GM12878 (cell line): ENCODE measurements around the gene SSNA1. TPM values are rescaled to one million over a fixed set of nuclear protein-coding genes. Genes with fewer than 3 reads are reported as not detected.
A peak's percentile ranks its signal among the peaks of the same experiment; 100 is the strongest.

Experiments used
- ATAC-seq: fragments of 200-7000 bp; cut with Tn5 transposase; 3 replicates; pipeline ENCODE4 v1.9.1; 2020; ENCODE audit warnings: mild to moderate bottlenecking, moderate library complexity
- BruUV-seq: library from RNA; stranded (reverse); fragments of 400-500 nt; replicated peaks from 2 replicates; lab custom pipeline; 2021; lab: Mats Ljungman, UMichigan
- CTCF ChIA-PET: fragments of 300-600 bp; sonication (Branson Sonifier 250); formaldehyde crosslinking; extraction: SDS; loops from one replicate; lab custom pipeline; 2021; ENCODE audit warnings: inconsistent platforms; lab: Yijun Ruan, JAX
- POLR2A ChIA-PET: fragments of 350-600 bp; formaldehyde crosslinking; extraction: SDS; loops from one replicate; lab custom pipeline; 2021; ENCODE audit warnings: inconsistent platforms; lab: Charles Lee
- RAD21 ChIA-PET: fragments of 300-600 bp; sonication (Branson Sonifier 250); formaldehyde crosslinking; loops from one replicate; lab custom pipeline; 2023; ENCODE audit warnings: antibody characterized with exemption; ENCODE audit not compliant: unreplicated experiment; lab: Charles Lee
- SMC1A ChIA-PET: fragments of 300-600 bp; sonication (Branson Sonifier 250); formaldehyde crosslinking; loops from one replicate; lab custom pipeline; 2023; ENCODE audit not compliant: unreplicated experiment, uncharacterized antibody; lab: Charles Lee
- DNase-seq: peaks from one replicate; pipeline ENCODE4 v3.0.0-alpha.2; 2011; ENCODE audit warnings: low read depth, low spot score
- FAIRE-seq: peaks from 3 replicates; lab custom pipeline; 2011; peaks lifted over from hg19 to GRCh38; lab: Jason Lieb, UNC
- H2AFZ ChIP-seq: 2 replicates; pipeline ENCODE4 v1.6.0; 2011; ENCODE audit warnings: low read depth, low read length, control low read depth; ENCODE audit not compliant: control insufficient read depth
- H3K27ac ChIP-seq: 2 replicates; pipeline ENCODE4 v1.5.1; 2011; ENCODE audit warnings: control low read depth; ENCODE audit not compliant: control insufficient read depth, insufficient read depth
- H3K27me3 ChIP-seq, 2 experiments: replicated peaks in 1 of 2; 2 replicates each; pipeline versions ENCODE4 v1.6.0 to v1.6.1; 2011; ENCODE audit warnings: low read length in 1 of 2; ENCODE audit not compliant: control insufficient read depth in 2 of 2, insufficient read depth in 2 of 2
- H3K36me3 ChIP-seq, 2 experiments: 2 replicates each; pipeline ENCODE4 v1.5.1; 2011; ENCODE audit warnings: low read length in 1 of 2; ENCODE audit not compliant: control insufficient read depth in 2 of 2, insufficient read depth in 2 of 2
- H3K4me1 ChIP-seq: 2 replicates; pipeline ENCODE4 v1.6.1; 2011; ENCODE audit warnings: mild to moderate bottlenecking, low read length, moderate library complexity, mixed read lengths; ENCODE audit not compliant: control insufficient read depth, insufficient read depth
- H3K4me2 ChIP-seq: 2 replicates; pipeline ENCODE4 v1.6.0; 2011; ENCODE audit warnings: control low read depth; ENCODE audit not compliant: control insufficient read depth, insufficient read depth
- H3K4me3 ChIP-seq: fragments of 200-600 bp; sonication (generic); 2 replicates; pipeline ENCODE4 v1.5.1; 2016
- H3K79me2 ChIP-seq: 2 replicates; pipeline ENCODE4 v1.6.0; 2011; ENCODE audit warnings: low read length; ENCODE audit not compliant: control insufficient read depth, insufficient read depth
- H3K9ac ChIP-seq: 2 replicates; pipeline ENCODE4 v1.8.0; 2011; ENCODE audit warnings: low read length, control low read depth, mixed read lengths; ENCODE audit not compliant: control insufficient read depth, insufficient read depth
- H3K9me3 ChIP-seq: replicated peaks from 3 replicates; pipeline ENCODE4 v1.5.1; 2011; ENCODE audit warnings: mild to moderate bottlenecking, low read length; ENCODE audit not compliant: control insufficient read depth, insufficient read depth
- H4K20me1 ChIP-seq: 2 replicates; pipeline ENCODE4 v1.6.0; 2011; ENCODE audit not compliant: control insufficient read depth, insufficient read depth
- RUNX3 ChIP-seq: IDR thresholded peaks from 2 replicates; pipeline ENCODE4 v1.6.1; 2012; ENCODE audit warnings: low read length, inconsistent platforms
- SPI1 ChIP-seq: IDR thresholded peaks from 2 replicates; pipeline ENCODE4 v1.6.1; 2011; ENCODE audit warnings: low read depth, mild to moderate bottlenecking, low read length, moderate library complexity, borderline replicate concordance; ENCODE audit not compliant: insufficient read depth
- STAT1 ChIP-seq: fragments of 450-650 bp; conservative IDR thresholded peaks from 2 replicates; pipeline ENCODE4 v1.6.1; 2014; ENCODE audit warnings: antibody characterized with exemption, mild to moderate bottlenecking
- TCF12 ChIP-seq: IDR thresholded peaks from 2 replicates; pipeline ENCODE4 v1.6.1; 2011; ENCODE audit warnings: low read depth, mild to moderate bottlenecking, low read length
- TCF3 ChIP-seq: IDR thresholded peaks from 2 replicates; pipeline ENCODE4 v1.6.1; 2012; ENCODE audit warnings: low read depth, mild to moderate bottlenecking, low read length, borderline replicate concordance; ENCODE audit not compliant: insufficient read depth
- WGBS: methylation state at CpG from one replicate; pipeline ENCODE4 v1.1.6; 2016; ENCODE audit warnings: low lambda C conversion rate; ENCODE audit not compliant: insufficient replicate concordance, insufficient coverage; ENCODE audit errors: missing lambda C conversion rate; 5-methylcytosine and 5-hydroxymethylcytosine counted together
- in situ Hi-C: fragments of 300-500 bp; cut with MboI; formaldehyde crosslinking; loops from 9 replicates; pipeline ENCODE4 v1.14.3; 2018; ENCODE audit warnings: mixed read lengths
- intact Hi-C: fragments of 100-400 bp; cut with micrococcal nuclease; formaldehyde crosslinking; loops from one replicate; pipeline ENCODE4 v1.14.2; 2022; ENCODE audit not compliant: unreplicated experiment
- polyA plus RNA-seq, 11 experiments: library from polyadenylated mRNA; depleted of rRNA in 4 of 11; unstranded in 6 of 11; stranded (reverse) in 5 of 11; fragments of >200 nt; fragmentation: Nextera tagmentation in 4 of 11; fragmentation: Illumina TruSeq in 1 of 11; extraction: Ambion mirVana in 4 of 11; extraction: Trizol in 1 of 11; gene quantifications; 1 replicate in 1 of 11; 2 replicates in 10 of 11; pipeline versions ENCODE4 v1.2.1 to v1.2.3, GENCODE V29; 2011 to 2016; ENCODE audit warnings: inconsistent platforms in 2 of 11, missing spikeins in 2 of 11, low read depth in 1 of 11
- total RNA-seq, 4 experiments: library from RNA; depleted of rRNA in 3 of 4; stranded (reverse); fragments of >200 nt in 3 of 4; fragmentation: Illumina TruSeq in 1 of 4; extraction: Trizol in 1 of 4; gene quantifications; 2 replicates each; pipeline versions ENCODE4 v1.2.1 to v1.2.3, GENCODE V29; 2013 to 2021

SSNA1 gene
- total and polyA plus RNA-seq, 10 of the 15 experiments (the other 5 are each of a cell fraction or from before 2014, with no cell fraction given), result 0.63 to 139 (median 78.0) TPM

GRCh38 chr9:137158625-137159024 is 29.9 kb upstream of the SSNA1 start:
- Histone ChIP-seq H3K27ac (no peak overlapping the region), H3K27me3 (no peaks in the 10 kb centered on the region), H3K4me1 (peaks cover 28% of the 10 kb centered on the region), H2AFZ (no peak overlapping the region), H3K9me3 (no peaks in the 10 kb centered on the region; the same call in 2 of the 3 replicates), H3K36me3 (no peaks in the 10 kb centered on the region), H3K9ac (no peak overlapping the region), H3K4me2 (peak overlapping the region; percentile 39), H4K20me1 (no peaks in the 10 kb centered on the region), H3K79me2 (no peaks in the 10 kb centered on the region), H3K4me3 (0 out of 2 replicates have a peak overlapping the region, but pooled peaks have one; percentile 31)
- WGBS, result 26% methylated on average over 4 of the region's 4 CpGs
- SMC1A ChIA-PET, result interaction anchor here (0.6 kb wide), 1 partner anchor 8 kb away, joined by 4 read pairs; no protein-coding TSS in a partner anchor
- no TSS peak for BruUV-seq
- CTCF ChIA-PET, result interaction anchor here (1.1 kb wide), 1 partner anchor 8 kb away, joined by 5 read pairs; no protein-coding TSS in a partner anchor
- RAD21 ChIA-PET, result interaction anchor here (1.2 to 1.6 kb wide), 3 partner anchors 8 to 30 kb away, joined by 6 to 11 read pairs (median 6); partner anchors contain the start of genes ANAPC2 and SSNA1
- TF ChIP-seq STAT1 (no peak), RUNX3 (peak; percentile 54), TCF12 (0 out of 2 replicates have a peak, but pooled peaks have one; percentile 72), SPI1 (peak; percentile 8; the same call in 1 of the 2 replicates), TCF3 (peak; percentile 58; the same call in 1 of the 2 replicates)
- POLR2A ChIA-PET, result interaction anchor here (0.7 to 3.7 kb wide), 8 partner anchors 8 to 119 kb away, joined by 3 to 37 read pairs (median 12); partner anchors contain the start of genes ANAPC2, LRRC26, RNF208 and SSNA1
- FAIRE-seq, result no peak
- in situ Hi-C loops (no loop called here), intact Hi-C loops (no loop called here)
- no peak for DNase-seq
- peak; percentile 36 for ATAC-seq
